GM21423 (cell line): ENCODE measurements around the gene ATP6V0E2.
"Not testable (repeated sequence)": the region's sequence is repeated elsewhere in the genome, so short reads cannot be mapped to it uniquely, and the experiment has no call there.

Source experiments
- ATAC-seq: cut with Tn5 transposase; IDR thresholded peaks from one replicate; pipeline ENCODE4 v1.9.1; 2021; ENCODE audit warnings: mild to moderate bottlenecking, moderate library complexity; ENCODE audit not compliant: unreplicated experiment

The ATP6V0E2 gene

GRCh38 chr7:149875396-149875795 lies 1.6 kb downstream of the ATP6V0E2 start:
- ATAC-seq, result no peak

GRCh38 chr7:149877890-149878522 lies 4.2 kb downstream of the ATP6V0E2 start:
- no peak for ATAC-seq

- ATAC-seq, result no peak
Observed at GRCh38 chr7:149878523-149878921, 4.8 kb downstream of the ATP6V0E2 start.

- ATAC-seq, result no peak
Observed at GRCh38 chr7:149879271-149879743, 5.5 kb downstream of the ATP6V0E2 start.

DNA sequence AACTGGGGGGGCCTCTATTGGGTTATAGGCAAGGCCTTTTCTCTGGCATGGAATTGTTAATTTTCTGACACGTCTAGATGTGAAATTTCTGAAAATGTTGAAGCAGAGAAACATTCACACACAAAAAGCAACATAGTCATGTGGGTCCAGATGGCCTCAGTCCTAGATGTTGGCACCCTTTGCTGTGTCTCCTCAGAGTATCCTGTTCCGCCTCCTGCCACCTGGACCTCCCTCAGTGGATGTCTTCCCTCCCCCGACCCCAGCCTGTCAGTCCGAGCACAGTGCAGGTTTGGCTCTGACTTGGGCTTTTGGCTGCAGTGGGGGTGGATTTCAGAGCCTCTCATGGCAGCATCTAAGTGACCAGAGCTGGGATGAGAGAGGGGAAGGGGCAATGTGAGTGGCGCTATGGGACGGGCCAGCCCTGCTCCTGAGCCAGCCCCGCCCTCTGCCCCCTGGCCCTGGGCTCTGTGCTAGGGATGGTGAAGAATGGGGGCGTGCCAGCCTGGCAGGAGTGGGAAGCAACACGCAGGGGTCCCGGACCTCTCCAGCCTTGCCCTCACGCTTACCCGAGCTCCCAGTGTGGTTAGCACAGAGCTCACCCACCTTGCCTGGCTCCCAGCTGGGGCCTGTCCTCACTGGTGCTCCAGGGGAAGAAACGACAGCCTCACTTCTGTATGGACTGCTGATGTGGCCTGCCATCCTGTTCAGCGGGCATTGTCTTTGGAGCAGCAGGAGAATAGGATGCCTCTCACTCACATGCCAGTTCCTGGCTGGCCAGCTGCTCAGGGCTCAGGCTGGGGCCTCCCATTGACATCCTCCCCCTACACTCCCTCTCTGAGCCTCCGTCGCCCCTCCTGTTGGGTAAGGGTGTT lies 6.2 kb downstream of the ATP6V0E2 start:
- ATAC-seq, result no peak

DNA sequence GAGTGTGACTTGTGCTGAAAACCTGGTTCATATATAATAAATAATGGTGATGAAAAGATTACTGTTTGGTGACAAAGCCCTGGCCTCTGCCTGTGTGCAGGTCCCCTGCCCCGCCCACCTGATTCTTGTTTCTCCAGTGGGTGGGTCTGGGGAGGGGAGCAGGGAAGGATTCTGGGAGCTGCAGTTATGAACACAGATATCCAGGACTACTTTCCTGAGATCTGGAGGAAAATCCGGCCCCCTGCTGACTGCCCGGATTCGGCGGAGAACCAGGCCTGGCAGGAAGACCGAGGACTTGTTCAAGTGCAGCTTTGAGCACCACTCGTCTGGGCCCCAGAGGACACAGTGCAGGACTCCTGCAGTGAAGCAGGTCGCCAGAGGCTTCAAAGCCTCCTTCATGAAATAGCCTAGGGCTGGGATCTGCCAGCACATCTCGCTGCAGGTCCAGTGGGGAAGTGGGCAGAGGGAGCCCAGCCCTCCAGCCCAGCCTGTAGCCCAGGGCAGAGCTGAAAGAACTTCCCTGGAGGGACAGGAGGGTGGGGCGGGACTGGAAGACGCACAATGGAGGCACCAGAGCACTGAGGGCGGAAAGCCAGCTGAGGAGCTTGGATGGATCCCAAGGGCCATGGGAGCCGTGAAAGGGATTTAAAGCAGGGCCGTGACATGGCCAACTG lies 7.0 kb downstream of the ATP6V0E2 start:
- no peak for ATAC-seq

- no peak for ATAC-seq
Observed at GRCh38 chr7:149881328-149882247, 7.8 kb downstream of the ATP6V0E2 start.

DNA sequence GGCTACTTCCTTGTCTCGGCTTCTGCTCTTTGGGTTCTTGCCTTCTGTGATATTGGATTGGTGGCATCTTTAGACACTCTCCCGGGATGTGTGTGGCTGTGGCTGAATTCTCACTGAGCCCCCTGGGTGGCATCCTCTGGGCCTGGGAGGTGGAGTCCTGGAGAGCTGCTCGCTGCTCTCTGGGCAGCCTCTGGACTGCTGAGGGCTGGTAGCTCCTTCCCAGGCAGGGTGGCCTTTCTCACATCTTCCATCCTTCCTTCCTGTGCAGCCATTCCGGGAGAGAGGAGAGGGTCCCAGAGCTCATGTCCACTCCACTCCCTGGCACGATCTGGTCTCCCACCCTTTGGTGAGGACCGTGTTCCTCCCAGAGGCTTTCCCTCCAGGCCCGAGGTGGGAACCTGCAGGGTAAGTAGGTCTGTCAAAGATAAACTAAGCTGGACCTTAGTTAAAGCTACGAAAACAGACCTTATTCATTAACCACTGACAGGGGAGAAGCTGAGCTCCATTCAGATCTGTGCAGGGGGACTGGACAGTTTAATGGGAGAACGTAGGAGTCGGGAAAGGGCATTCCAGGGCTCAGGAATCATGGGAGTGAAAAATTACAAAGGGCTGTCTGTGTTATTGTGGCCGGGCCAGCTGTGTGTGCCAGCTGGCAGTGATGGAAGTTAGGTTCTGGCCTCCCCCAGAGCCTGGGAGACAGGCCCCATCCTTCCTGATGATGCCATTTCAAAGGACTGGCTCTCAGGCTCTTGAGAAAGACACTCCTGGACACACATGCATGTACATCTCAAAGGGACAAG lies 8.7 kb downstream of the ATP6V0E2 start:
- ATAC-seq, result no peak

- no peak for ATAC-seq
Observed at GRCh38 chr7:149883048-149883438, 9.3 kb downstream of the ATP6V0E2 start.

GRCh38 chr7:149883452-149883861 lies 9.7 kb downstream of the ATP6V0E2 start:
- no peak for ATAC-seq

DNA sequence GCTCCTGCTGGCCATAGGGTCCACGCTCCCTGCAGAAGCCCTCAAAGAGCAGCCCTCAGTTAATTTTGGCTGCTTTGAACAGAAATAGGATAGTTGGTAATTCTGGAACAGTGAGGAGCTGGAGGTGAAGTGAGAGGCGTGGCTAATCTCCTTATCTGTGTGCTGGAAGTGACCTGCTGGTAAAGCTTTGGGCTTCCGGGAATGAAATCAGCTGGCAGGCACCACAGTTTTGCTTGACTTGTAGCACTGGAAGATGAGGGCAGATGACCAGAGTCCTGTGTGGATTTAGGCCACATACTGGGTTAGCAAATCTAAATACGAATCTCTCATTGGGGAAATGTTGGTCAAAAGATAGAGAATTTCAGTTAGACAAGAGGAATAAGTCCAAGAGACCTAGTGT lies 10.2 kb downstream of the ATP6V0E2 start:
- ATAC-seq, result no peak

GRCh38 chr7:149884541-149884940 lies 10.8 kb downstream of the ATP6V0E2 start:
- no peak for ATAC-seq

- no peak for ATAC-seq
Observed at GRCh38 chr7:149885191-149886017, 11.6 kb downstream of the ATP6V0E2 start.

GRCh38 chr7:149886018-149886415 lies 12.2 kb downstream of the ATP6V0E2 start:
- no peak for ATAC-seq

DNA sequence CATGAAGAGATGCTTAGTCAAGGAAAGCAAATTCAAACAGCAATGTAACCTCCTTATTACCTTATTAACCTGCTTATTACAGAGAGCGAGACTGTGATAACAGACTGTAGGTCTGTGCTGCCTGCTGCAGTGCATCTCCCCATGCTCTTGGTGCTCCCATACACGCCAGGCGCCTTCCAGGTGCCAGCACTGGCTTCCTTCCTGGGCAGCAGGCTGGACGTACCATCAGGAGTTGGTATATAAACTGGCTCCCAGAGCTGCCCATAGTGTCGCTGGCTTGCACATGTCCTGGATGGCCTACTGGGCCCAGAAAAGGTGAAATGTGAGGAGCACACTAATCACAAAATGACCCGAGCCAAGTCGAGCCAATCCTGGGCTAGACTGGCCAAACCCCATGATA lies 13.5 kb downstream of the ATP6V0E2 start:
- ATAC-seq, result no peak

DNA sequence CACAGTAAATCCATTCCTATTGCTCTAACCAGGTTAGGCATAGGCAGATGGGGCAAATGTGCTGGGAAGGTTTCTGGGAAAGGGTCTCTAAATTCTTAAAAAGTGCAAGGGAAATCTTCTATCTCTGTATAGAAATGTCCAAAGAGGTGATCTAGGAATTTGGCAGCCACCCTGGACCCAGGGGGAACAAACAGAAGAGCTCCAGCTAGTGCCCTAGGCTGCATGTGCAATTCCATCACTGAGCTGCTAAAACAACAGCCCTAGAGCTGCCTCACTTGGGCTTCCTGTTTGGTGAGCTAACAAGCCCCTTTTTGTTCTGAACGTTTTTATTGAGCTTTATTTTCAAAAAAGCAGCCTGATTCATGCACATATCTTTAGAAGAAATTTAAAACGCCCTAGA lies 16.9 kb downstream of the ATP6V0E2 start:
- not testable (repeated sequence) for ATAC-seq

- not testable (repeated sequence) for ATAC-seq
Observed at GRCh38 chr7:149894957-149895356, 21.2 kb downstream of the ATP6V0E2 start.

GRCh38 chr7:149907776-149908376 lies 34.1 kb downstream of the ATP6V0E2 start:
- not testable (repeated sequence) for ATAC-seq
